Measurements from ENCODE around the gene ODAD4. TPM values are rescaled to one million over a fixed set of nuclear protein-coding genes. Genes with fewer than 3 reads are reported as not detected.
A peak's percentile ranks its signal among the peaks of the same experiment; 100 is the strongest.

The ODAD4 gene
- total RNA-seq, 1 donor from 2014 or later, result 0.98 TPM

DNA sequence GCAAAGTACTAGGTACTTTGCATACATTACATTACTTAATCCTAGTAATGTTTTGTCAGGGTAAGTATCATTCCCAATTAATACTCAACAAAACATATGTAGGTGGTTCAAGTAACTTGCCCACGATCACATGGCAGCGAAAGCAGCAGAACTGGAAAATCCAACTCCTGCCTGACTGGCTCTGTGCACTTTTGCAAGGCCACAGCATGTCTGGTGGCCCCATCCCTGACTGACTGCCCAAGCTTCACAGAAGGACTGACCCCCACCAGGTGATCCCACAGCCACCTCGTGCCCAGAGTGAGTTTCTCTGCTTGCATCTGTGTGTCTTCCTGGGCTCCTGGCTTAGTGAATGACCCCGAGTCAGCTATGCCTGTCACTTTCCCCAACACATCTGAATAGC is 47.6 kb downstream of the ODAD4 start:
- H3K27me3 Mint-ChIP-seq (ENCODE audit: low read depth, unreplicated experiment), result no peaks in the 10 kb centered on the region
- no peak overlapping the region for H2AFZ ChIP-seq (ENCODE audit: low read depth, low read length)
- H3K36me3 ChIP-seq (ENCODE audit: insufficient read depth, low read length), result peaks cover 47% of the 10 kb centered on the region
- no peaks in the 10 kb centered on the region for H3K9me3 ChIP-seq (ENCODE audit: insufficient read depth, low read depth, low read length)
- H3K4me3 ChIP-seq (ENCODE audit: insufficient read depth, low read depth, low read length), result no peak overlapping the region
- H3K27me3 ChIP-seq (ENCODE audit: insufficient read depth, low read length), result no peaks in the 10 kb centered on the region
- H3K36me3 Mint-ChIP-seq (ENCODE audit: low read depth, unreplicated experiment), result peaks cover 30% of the 10 kb centered on the region
- H3K4me1 ChIP-seq (ENCODE audit: insufficient read depth, low read length), result peaks cover 6% of the 10 kb centered on the region
- no peaks in the 10 kb centered on the region for H3K9me3 Mint-ChIP-seq (ENCODE audit: unreplicated experiment)
- peaks cover 45% of the 10 kb centered on the region for H4K20me1 ChIP-seq (ENCODE audit: insufficient read depth, low read length)
- H3K4me3 Mint-ChIP-seq (ENCODE audit: unreplicated experiment), result no peak overlapping the region
- no peak overlapping the region for H3K9ac ChIP-seq (ENCODE audit: low read length)
- H3K4me2 ChIP-seq (ENCODE audit: low read length), result no peak overlapping the region
- FAIRE-seq, result no peak
- peaks cover 10% of the 10 kb centered on the region for H3K79me2 ChIP-seq (ENCODE audit: insufficient read depth, low read length)
- H3K27ac ChIP-seq (ENCODE audit: low read depth, low read length), result no peak overlapping the region
- H3K27ac Mint-ChIP-seq (ENCODE audit: unreplicated experiment), result no peak overlapping the region
- TF ChIP-seq EZH2 (IDR thresholded peaks at IDR 0.05; ENCODE audit: insufficient read depth, low read length) (no peak), CTCF (IDR thresholded peaks at IDR 0.05; ENCODE audit: insufficient read depth, low read depth, low read length) (no peak)
- DNase-seq (ENCODE audit: low read depth), result no peak
- H3K4me1 Mint-ChIP-seq (ENCODE audit: low read depth, unreplicated experiment), result peaks cover 7% of the 10 kb centered on the region

GRCh38 chr17:41982026-41982760 is 51.8 kb downstream of the ODAD4 start:
- FAIRE-seq (no peak), DNase-seq (ENCODE audit: low read depth) (peak; percentile 50)
- Histone ChIP-seq H2AFZ (ENCODE audit: low read depth, low read length) (no peak overlapping the region), H3K4me1 (ENCODE audit: insufficient read depth, low read length) (peaks cover 6% of the 10 kb centered on the region), H4K20me1 (ENCODE audit: insufficient read depth, low read length) (peaks cover 15% of the 10 kb centered on the region), H3K9me3 (ENCODE audit: insufficient read depth, low read depth, low read length) (no peaks in the 10 kb centered on the region), H3K79me2 (ENCODE audit: insufficient read depth, low read length) (peaks cover 4% of the 10 kb centered on the region), H3K4me3 (ENCODE audit: insufficient read depth, low read depth, low read length) (no peak overlapping the region), H3K27me3 (ENCODE audit: insufficient read depth, low read length) (no peaks in the 10 kb centered on the region), H3K27ac (ENCODE audit: low read depth, low read length) (no peak overlapping the region), H3K36me3 (ENCODE audit: insufficient read depth, low read length) (peaks cover 47% of the 10 kb centered on the region), H3K4me2 (ENCODE audit: low read length) (no peak overlapping the region), H3K9ac (ENCODE audit: low read length) (peak overlapping the region; percentile 23)
- Mint-ChIP-seq H3K27me3 (ENCODE audit: low read depth, unreplicated experiment) (no peaks in the 10 kb centered on the region), H3K36me3 (ENCODE audit: low read depth, unreplicated experiment) (peaks cover 23% of the 10 kb centered on the region), H3K27ac (ENCODE audit: unreplicated experiment) (peak overlapping the region; percentile 72), H3K9me3 (ENCODE audit: unreplicated experiment) (no peaks in the 10 kb centered on the region), H3K4me3 (ENCODE audit: unreplicated experiment) (no peak overlapping the region), H3K4me1 (ENCODE audit: low read depth, unreplicated experiment) (peaks cover 8% of the 10 kb centered on the region)
- TF ChIP-seq CTCF (IDR thresholded peaks at IDR 0.05; ENCODE audit: insufficient read depth, low read depth, low read length) (no peak), EZH2 (IDR thresholded peaks at IDR 0.05; ENCODE audit: insufficient read depth, low read length) (no peak)

GRCh38 chr17:41984454-41984853 is 54.0 kb downstream of the ODAD4 start:
- Histone ChIP-seq H3K4me2 (ENCODE audit: low read length) (no peak overlapping the region), H3K9me3 (ENCODE audit: insufficient read depth, low read depth, low read length) (no peaks in the 10 kb centered on the region), H3K27me3 (ENCODE audit: insufficient read depth, low read length) (no peaks in the 10 kb centered on the region), H3K27ac (ENCODE audit: low read depth, low read length) (no peak overlapping the region), H2AFZ (ENCODE audit: low read depth, low read length) (no peak overlapping the region), H3K9ac (ENCODE audit: low read length) (no peak overlapping the region), H3K79me2 (ENCODE audit: insufficient read depth, low read length) (no peaks in the 10 kb centered on the region), H3K36me3 (ENCODE audit: insufficient read depth, low read length) (peaks cover 60% of the 10 kb centered on the region), H3K4me3 (ENCODE audit: insufficient read depth, low read depth, low read length) (no peak overlapping the region), H4K20me1 (ENCODE audit: insufficient read depth, low read length) (peaks cover 22% of the 10 kb centered on the region), H3K4me1 (ENCODE audit: insufficient read depth, low read length) (peaks cover 6% of the 10 kb centered on the region)
- H3K4me3 Mint-ChIP-seq (ENCODE audit: unreplicated experiment), result no peak overlapping the region
- peaks cover 14% of the 10 kb centered on the region for H3K4me1 Mint-ChIP-seq (ENCODE audit: low read depth, unreplicated experiment)
- no peak overlapping the region for H3K27ac Mint-ChIP-seq (ENCODE audit: unreplicated experiment)
- H3K9me3 Mint-ChIP-seq (ENCODE audit: unreplicated experiment), result no peaks in the 10 kb centered on the region
- H3K27me3 Mint-ChIP-seq (ENCODE audit: low read depth, unreplicated experiment), result no peaks in the 10 kb centered on the region
- TF ChIP-seq CTCF (IDR thresholded peaks at IDR 0.05; ENCODE audit: insufficient read depth, low read depth, low read length), result no peak
- no peak for TF ChIP-seq EZH2 (IDR thresholded peaks at IDR 0.05; ENCODE audit: insufficient read depth, low read length)
- DNase-seq (ENCODE audit: low read depth), result no peak
- H3K36me3 Mint-ChIP-seq (ENCODE audit: low read depth, unreplicated experiment), result peaks cover 24% of the 10 kb centered on the region
- no peak for FAIRE-seq
